Neural progenitor cell (in vitro differentiated cells): ENCODE data around the gene SLC6A4. TPM values are rescaled to one million over a fixed set of nuclear protein-coding genes. Genes with fewer than 3 reads are reported as not detected.

ENCODE experiments used
- DNase-seq: peaks from one replicate; pipeline ENCODE4 v3.0.0-alpha.2; 2016; ENCODE audit warnings: low spot score
- H2AFZ ChIP-seq: fragments of 200-600 bp; sonication (generic); replicated peaks from 2 replicates; pipeline ENCODE4 v1.6.1; 2016; ENCODE audit warnings: antibody characterized with exemption
- H3F3A ChIP-seq: fragments of 200-600 bp; sonication (generic); 2 replicates; pipeline ENCODE4 v1.6.1; 2016; ENCODE audit warnings: antibody characterized with exemption, low read depth
- H3K27ac ChIP-seq: fragments of 200-600 bp; sonication (generic); 2 replicates; pipeline ENCODE4 v1.5.1; 2016; ENCODE audit warnings: mild to moderate bottlenecking
- H3K27me3 ChIP-seq: fragments of 200-600 bp; sonication (generic); 2 replicates; pipeline ENCODE4 v1.6.1; 2016; ENCODE audit warnings: mild to moderate bottlenecking, moderate library complexity
- H3K36me3 ChIP-seq: fragments of 200-600 bp; sonication (generic); 2 replicates; pipeline ENCODE4 v1.5.1; 2016
- H3K4me1 ChIP-seq: fragments of 200-600 bp; sonication (generic); 2 replicates; pipeline ENCODE4 v1.6.1; 2016; ENCODE audit warnings: mixed run types
- H3K4me2 ChIP-seq: fragments of 200-600 bp; sonication (generic); 2 replicates; pipeline ENCODE4 v1.6.1; 2016
- H3K4me3 ChIP-seq: fragments of 200-600 bp; sonication (generic); 2 replicates; pipeline ENCODE4 v1.5.1; 2016
- H3K79me2 ChIP-seq: fragments of 200-600 bp; sonication (generic); 2 replicates; pipeline ENCODE4 v1.6.1; 2016; ENCODE audit warnings: low read depth
- H3K9ac ChIP-seq: fragments of 200-600 bp; sonication (generic); 2 replicates; pipeline ENCODE4 v1.6.1; 2016
- H3K9me3 ChIP-seq: fragments of 200-600 bp; sonication (generic); 2 replicates; pipeline ENCODE4 v1.5.1; 2016; ENCODE audit warnings: low read depth
- H4K20me1 ChIP-seq: fragments of 200-600 bp; sonication (generic); 2 replicates; pipeline ENCODE4 v1.6.1; 2016; ENCODE audit warnings: low read depth
- H3K27ac Mint-ChIP-seq: 3 replicates; pipeline ENCODE4 v1.8.0; 2021; ENCODE audit warnings: mixed read lengths
- H3K27me3 Mint-ChIP-seq: 2 replicates; pipeline ENCODE4 v1.8.0; 2022; ENCODE audit warnings: low read depth, mild to moderate bottlenecking, inconsistent platforms, moderate library complexity, mixed read lengths; ENCODE audit not compliant: insufficient read depth
- H3K36me3 Mint-ChIP-seq: 3 replicates; pipeline ENCODE4 v1.8.0; 2021; ENCODE audit warnings: mixed read lengths
- H3K4me1 Mint-ChIP-seq: 3 replicates; pipeline ENCODE4 v1.8.0; 2021; ENCODE audit warnings: mixed read lengths
- H3K4me3 Mint-ChIP-seq: 3 replicates; pipeline ENCODE4 v1.8.0; 2021; ENCODE audit warnings: mild to moderate bottlenecking, moderate library complexity, mixed read lengths
- H3K9me3 Mint-ChIP-seq: 3 replicates; pipeline ENCODE4 v1.8.0; 2020; ENCODE audit warnings: mixed read lengths
- EZH2 ChIP-seq: fragments of 200-600 bp; sonication (generic); IDR thresholded peaks from 2 replicates; pipeline ENCODE4 v1.6.1; 2017; ENCODE audit warnings: antibody characterized with exemption, mild to moderate bottlenecking, moderate library complexity
- EZH2phosphoT487 ChIP-seq: fragments of 200-600 bp; sonication (generic); IDR thresholded peaks from 2 replicates; pipeline ENCODE4 v1.6.1; 2017; ENCODE audit warnings: antibody characterized with exemption
- total RNA-seq: library from RNA; depleted of rRNA; stranded (reverse); fragments of >200 nt; gene quantifications from 2 replicates; pipeline ENCODE4 v1.2.3, GENCODE V29; 2015; ENCODE audit warnings: low replicate concordance
- TF ChIP-seq, protein P1 (sequence below): fragments of 200-600 bp; sonication (generic); IDR thresholded peaks from 2 replicates; pipeline ENCODE4 v1.5.1; 2017; ENCODE audit warnings: antibody characterized with exemption, mild to moderate bottlenecking

Gene SLC6A4
- total RNA-seq, 1 donor from 2014 or later, result not detected

GRCh38 chr17:30164531-30164930 lies 71.0 kb downstream of the SLC6A4 start:
- Mint-ChIP-seq H3K36me3 (peaks cover 24% of the 10 kb centered on the region), H3K27me3 (no peaks in the 10 kb centered on the region), H3K9me3 (peaks cover 10% of the 10 kb centered on the region), H3K4me1 (no peaks in the 10 kb centered on the region), H3K27ac (no peak overlapping the region), H3K4me3 (no peak overlapping the region)
- Histone ChIP-seq H3K9me3 (no peaks in the 10 kb centered on the region), H2AFZ (no peak overlapping the region), H3K4me3 (no peak overlapping the region), H3K36me3 (peaks cover 12% of the 10 kb centered on the region), H4K20me1 (peaks cover 6% of the 10 kb centered on the region), H3K79me2 (peaks cover 73% of the 10 kb centered on the region), H3K4me2 (no peak overlapping the region), H3K27me3 (no peaks in the 10 kb centered on the region), H3K27ac (no peak overlapping the region), H3F3A (peaks cover 7% of the 10 kb centered on the region), H3K4me1 (no peaks in the 10 kb centered on the region), H3K9ac (no peak overlapping the region)
- TF ChIP-seq EZH2 (no peak), EZH2phosphoT487 (no peak)
- TF ChIP-seq, protein P1, sequence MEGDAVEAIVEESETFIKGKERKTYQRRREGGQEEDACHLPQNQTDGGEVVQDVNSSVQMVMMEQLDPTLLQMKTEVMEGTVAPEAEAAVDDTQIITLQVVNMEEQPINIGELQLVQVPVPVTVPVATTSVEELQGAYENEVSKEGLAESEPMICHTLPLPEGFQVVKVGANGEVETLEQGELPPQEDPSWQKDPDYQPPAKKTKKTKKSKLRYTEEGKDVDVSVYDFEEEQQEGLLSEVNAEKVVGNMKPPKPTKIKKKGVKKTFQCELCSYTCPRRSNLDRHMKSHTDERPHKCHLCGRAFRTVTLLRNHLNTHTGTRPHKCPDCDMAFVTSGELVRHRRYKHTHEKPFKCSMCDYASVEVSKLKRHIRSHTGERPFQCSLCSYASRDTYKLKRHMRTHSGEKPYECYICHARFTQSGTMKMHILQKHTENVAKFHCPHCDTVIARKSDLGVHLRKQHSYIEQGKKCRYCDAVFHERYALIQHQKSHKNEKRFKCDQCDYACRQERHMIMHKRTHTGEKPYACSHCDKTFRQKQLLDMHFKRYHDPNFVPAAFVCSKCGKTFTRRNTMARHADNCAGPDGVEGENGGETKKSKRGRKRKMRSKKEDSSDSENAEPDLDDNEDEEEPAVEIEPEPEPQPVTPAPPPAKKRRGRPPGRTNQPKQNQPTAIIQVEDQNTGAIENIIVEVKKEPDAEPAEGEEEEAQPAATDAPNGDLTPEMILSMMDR, result no peak
- DNase-seq, result no peak

DNA sequence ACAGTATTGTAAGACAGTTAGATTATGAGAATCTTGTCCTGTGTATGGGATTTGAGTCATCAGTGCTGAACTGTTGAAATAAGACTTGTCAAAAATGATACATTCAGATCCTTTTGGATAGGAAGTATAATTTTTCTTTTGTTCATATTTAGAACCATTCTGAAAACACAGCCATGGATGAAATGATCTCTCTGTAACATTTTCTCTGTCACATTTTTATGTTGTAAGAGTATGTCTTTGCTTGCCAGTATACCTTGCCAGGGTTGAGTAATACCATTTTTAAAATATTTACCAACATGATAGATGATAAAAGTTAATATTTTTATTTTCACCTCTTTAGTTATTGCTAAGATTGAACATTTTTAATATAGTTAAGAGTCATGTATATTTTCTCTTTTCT lies 73.9 kb downstream of the SLC6A4 start:
- H3K79me2 ChIP-seq, result peaks cover 88% of the 10 kb centered on the region
- H3K36me3 ChIP-seq, result peaks cover 24% of the 10 kb centered on the region
- Mint-ChIP-seq H3K4me3 (no peak overlapping the region), H3K4me1 (no peaks in the 10 kb centered on the region), H3K9me3 (peaks cover 28% of the 10 kb centered on the region), H3K36me3 (peaks cover 45% of the 10 kb centered on the region), H3K27me3 (no peaks in the 10 kb centered on the region), H3K27ac (no peak overlapping the region)
- no peak for TF ChIP-seq EZH2
- TF ChIP-seq, protein P1, result no peak
- no peak for TF ChIP-seq EZH2phosphoT487
- H3K4me2 ChIP-seq, result no peak overlapping the region
- no peaks in the 10 kb centered on the region for H3F3A ChIP-seq
- H4K20me1 ChIP-seq, result no peaks in the 10 kb centered on the region
- no peak overlapping the region for H3K27ac ChIP-seq
- H3K9me3 ChIP-seq, result no peaks in the 10 kb centered on the region
- H3K4me3 ChIP-seq, result no peak overlapping the region
- no peaks in the 10 kb centered on the region for H3K27me3 ChIP-seq
- DNase-seq, result no peak
- H2AFZ ChIP-seq, result no peak overlapping the region
- H3K4me1 ChIP-seq, result no peaks in the 10 kb centered on the region
- no peak overlapping the region for H3K9ac ChIP-seq

DNA sequence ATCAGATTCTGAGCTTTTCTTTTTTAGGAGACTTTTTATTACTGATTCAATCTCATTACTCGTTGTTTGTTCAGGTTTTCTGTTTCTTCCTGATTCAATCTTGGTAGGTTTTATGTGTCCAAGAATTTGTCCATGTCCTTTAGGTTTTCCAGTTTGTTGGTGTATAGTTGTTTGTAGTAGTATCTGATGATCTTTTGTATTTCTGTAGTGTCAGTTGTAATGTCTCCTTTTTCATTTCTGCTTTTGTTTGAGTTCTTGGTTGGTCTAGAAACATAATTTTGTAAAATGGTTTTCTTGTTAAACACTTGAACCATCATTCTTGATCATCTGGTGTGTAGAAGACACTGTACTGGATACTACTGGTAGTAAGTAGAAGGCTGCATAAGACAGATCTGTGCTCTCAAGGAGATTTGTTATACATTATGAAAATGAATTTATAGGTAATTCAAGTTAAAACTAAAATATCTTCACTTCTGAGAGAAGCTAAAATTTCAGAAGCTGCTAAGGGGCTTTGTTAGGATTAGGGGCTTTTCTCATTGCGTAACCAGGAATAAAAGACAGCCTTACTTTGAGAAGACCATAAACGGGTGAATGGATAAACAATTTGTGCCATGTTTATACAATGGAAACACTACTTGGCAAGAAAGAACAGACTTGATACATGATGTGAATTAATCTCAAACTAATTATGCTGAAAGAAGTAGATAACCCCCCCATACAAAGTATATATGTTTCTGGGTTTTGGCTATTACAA lies 74.9 kb downstream of the SLC6A4 start:
- no peak overlapping the region for H3K27ac Mint-ChIP-seq
- Histone ChIP-seq H3K9me3 (no peaks in the 10 kb centered on the region), H3K4me1 (no peaks in the 10 kb centered on the region), H3K36me3 (peaks cover 24% of the 10 kb centered on the region), H3K79me2 (peaks cover 93% of the 10 kb centered on the region), H4K20me1 (no peaks in the 10 kb centered on the region), H3K27ac (no peak overlapping the region), H3K4me3 (no peak overlapping the region), H3K27me3 (no peaks in the 10 kb centered on the region), H2AFZ (no peak overlapping the region), H3F3A (no peaks in the 10 kb centered on the region), H3K9ac (no peak overlapping the region), H3K4me2 (no peak overlapping the region)
- TF ChIP-seq EZH2 (no peak), EZH2phosphoT487 (no peak)
- TF ChIP-seq, protein P1, result no peak
- H3K27me3 Mint-ChIP-seq, result no peaks in the 10 kb centered on the region
- H3K4me1 Mint-ChIP-seq, result no peaks in the 10 kb centered on the region
- H3K9me3 Mint-ChIP-seq, result peaks cover 28% of the 10 kb centered on the region
- H3K36me3 Mint-ChIP-seq, result peaks cover 50% of the 10 kb centered on the region
- no peak overlapping the region for H3K4me3 Mint-ChIP-seq
- no peak for DNase-seq
